Smooth muscle cell (in vitro differentiated cells): ENCODE data around the gene KRTAP8-1. TPM values are rescaled to one million over a fixed set of nuclear protein-coding genes. Genes with fewer than 3 reads are reported as not detected.

Experiments
- DNase-seq: peaks from one replicate; lab custom pipeline; 2025; ENCODE audit not compliant: unreplicated experiment; lab: John Stamatoyannopoulos, UW
- H2AFZ ChIP-seq: fragments of 200-600 bp; sonication (generic); 2 replicates; pipeline ENCODE4 v1.6.0; 2016; ENCODE audit warnings: antibody characterized with exemption, low read depth, mild to moderate bottlenecking
- H3F3A ChIP-seq: fragments of 200-600 bp; sonication (generic); 2 replicates; pipeline ENCODE4 v1.6.0; 2017; ENCODE audit warnings: antibody characterized with exemption, low read depth
- H3K27ac ChIP-seq: fragments of 200-600 bp; sonication (generic); 2 replicates; pipeline ENCODE4 v1.5.1; 2016; ENCODE audit warnings: low read depth, mild to moderate bottlenecking
- H3K27me3 ChIP-seq: fragments of 200-600 bp; sonication (generic); 2 replicates; pipeline ENCODE4 v1.6.1; 2016; ENCODE audit warnings: low read depth, mild to moderate bottlenecking
- H3K36me3 ChIP-seq: fragments of 200-600 bp; sonication (generic); 2 replicates; pipeline ENCODE4 v1.5.1; 2016; ENCODE audit warnings: low read depth
- H3K4me1 ChIP-seq: fragments of 200-600 bp; sonication (generic); 2 replicates; pipeline ENCODE4 v1.5.1; 2016; ENCODE audit warnings: low read depth
- H3K4me2 ChIP-seq: fragments of 200-600 bp; sonication (generic); 2 replicates; pipeline ENCODE4 v1.6.0; 2016; ENCODE audit warnings: mild to moderate bottlenecking
- H3K4me3 ChIP-seq: fragments of 200-600 bp; sonication (generic); 2 replicates; pipeline ENCODE4 v1.5.1; 2016; ENCODE audit warnings: mild to moderate bottlenecking
- H3K79me2 ChIP-seq: fragments of 200-600 bp; sonication (generic); 2 replicates; pipeline ENCODE4 v1.6.0; 2016; ENCODE audit warnings: low read depth, mild to moderate bottlenecking
- H3K9ac ChIP-seq: fragments of 200-600 bp; sonication (generic); 2 replicates; pipeline ENCODE4 v1.6.0; 2016; ENCODE audit warnings: low read depth
- H3K9me3 ChIP-seq: fragments of 200-600 bp; sonication (generic); replicated peaks from 2 replicates; pipeline ENCODE4 v1.5.1; 2016; ENCODE audit warnings: low read depth
- H4K20me1 ChIP-seq: fragments of 200-600 bp; sonication (generic); 2 replicates; pipeline ENCODE4 v1.6.0; 2016; ENCODE audit warnings: low read depth
- WGBS: methylation state at CpG from one replicate; pipeline ENCODE4 v1.1.7; 2016; ENCODE audit warnings: low lambda C conversion rate; 5-methylcytosine and 5-hydroxymethylcytosine counted together
- polyA plus RNA-seq: library from polyadenylated mRNA; unstranded; fragments of >200 nt; fragmentation: Nextera tagmentation; extraction: Ambion mirVana; gene quantifications from 2 replicates; pipeline ENCODE4 v1.2.1, GENCODE V29; 2016
- total RNA-seq: library from RNA; depleted of rRNA; stranded (reverse); fragments of >200 nt; gene quantifications from 2 replicates; pipeline ENCODE4 v1.2.3, GENCODE V29; 2014
- TF ChIP-seq, protein P1 (sequence below): fragments of 200-600 bp; sonication (generic); IDR thresholded peaks from 2 replicates; pipeline ENCODE4 v1.5.1; 2017; ENCODE audit warnings: borderline replicate concordance, mild to moderate bottlenecking, antibody characterized with exemption; ENCODE audit not compliant: insufficient read depth, poor library complexity, severe bottlenecking

Gene KRTAP8-1
- total and polyA plus RNA-seq, 2 experiments from 2014 or later: not detected

DNA sequence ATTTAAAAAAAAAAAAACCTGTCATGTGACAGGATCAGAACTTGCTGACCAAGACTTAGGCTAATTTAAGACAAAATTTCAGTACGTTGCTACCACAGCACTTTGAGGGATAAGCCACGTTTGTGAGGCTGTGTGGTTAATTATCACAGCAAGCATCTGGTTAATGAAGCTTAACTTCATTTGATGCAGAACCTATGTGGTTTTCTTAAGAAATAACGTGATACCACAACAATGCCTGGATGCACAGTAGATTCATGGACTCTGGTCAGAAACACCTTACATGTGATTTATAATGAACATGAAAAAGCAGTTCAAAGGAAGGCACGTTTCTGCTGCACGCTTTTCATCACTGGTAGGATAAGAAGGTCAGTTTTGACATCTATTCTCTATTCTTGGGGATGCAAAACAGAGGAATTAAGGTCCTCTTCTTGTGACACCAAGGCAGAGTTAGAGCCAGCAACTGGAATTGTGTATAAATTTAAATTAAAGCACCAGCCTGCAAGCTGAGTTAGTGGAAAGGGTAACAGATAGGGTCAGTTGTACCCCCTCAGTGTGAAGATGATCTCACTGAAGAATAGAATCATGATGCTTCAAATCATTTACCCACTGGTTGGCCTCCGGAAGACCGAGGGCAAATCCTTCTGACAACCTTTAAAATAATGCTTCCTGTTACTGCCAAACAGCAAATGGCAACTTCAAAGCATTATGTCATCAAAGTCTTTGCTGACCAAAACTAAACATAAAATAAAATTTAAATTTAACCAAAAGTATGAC, 6.0 kb upstream of the KRTAP8-1 start:
- Histone ChIP-seq H2AFZ (no peak overlapping the region), H3K9me3 (no peaks in the 10 kb centered on the region), H3K27me3 (no peaks in the 10 kb centered on the region), H3K4me1 (no peaks in the 10 kb centered on the region), H3K4me2 (no peak overlapping the region), H3K4me3 (no peak overlapping the region), H3K27ac (no peak overlapping the region), H3K9ac (no peak overlapping the region), H3F3A (no peaks in the 10 kb centered on the region), H4K20me1 (no peaks in the 10 kb centered on the region), H3K36me3 (no peaks in the 10 kb centered on the region), H3K79me2 (no peaks in the 10 kb centered on the region)
- no peak for DNase-seq
- TF ChIP-seq, protein P1, sequence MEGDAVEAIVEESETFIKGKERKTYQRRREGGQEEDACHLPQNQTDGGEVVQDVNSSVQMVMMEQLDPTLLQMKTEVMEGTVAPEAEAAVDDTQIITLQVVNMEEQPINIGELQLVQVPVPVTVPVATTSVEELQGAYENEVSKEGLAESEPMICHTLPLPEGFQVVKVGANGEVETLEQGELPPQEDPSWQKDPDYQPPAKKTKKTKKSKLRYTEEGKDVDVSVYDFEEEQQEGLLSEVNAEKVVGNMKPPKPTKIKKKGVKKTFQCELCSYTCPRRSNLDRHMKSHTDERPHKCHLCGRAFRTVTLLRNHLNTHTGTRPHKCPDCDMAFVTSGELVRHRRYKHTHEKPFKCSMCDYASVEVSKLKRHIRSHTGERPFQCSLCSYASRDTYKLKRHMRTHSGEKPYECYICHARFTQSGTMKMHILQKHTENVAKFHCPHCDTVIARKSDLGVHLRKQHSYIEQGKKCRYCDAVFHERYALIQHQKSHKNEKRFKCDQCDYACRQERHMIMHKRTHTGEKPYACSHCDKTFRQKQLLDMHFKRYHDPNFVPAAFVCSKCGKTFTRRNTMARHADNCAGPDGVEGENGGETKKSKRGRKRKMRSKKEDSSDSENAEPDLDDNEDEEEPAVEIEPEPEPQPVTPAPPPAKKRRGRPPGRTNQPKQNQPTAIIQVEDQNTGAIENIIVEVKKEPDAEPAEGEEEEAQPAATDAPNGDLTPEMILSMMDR: no peak
- WGBS: 71% methylated on average over 7 of the region's 7 CpGs

DNA sequence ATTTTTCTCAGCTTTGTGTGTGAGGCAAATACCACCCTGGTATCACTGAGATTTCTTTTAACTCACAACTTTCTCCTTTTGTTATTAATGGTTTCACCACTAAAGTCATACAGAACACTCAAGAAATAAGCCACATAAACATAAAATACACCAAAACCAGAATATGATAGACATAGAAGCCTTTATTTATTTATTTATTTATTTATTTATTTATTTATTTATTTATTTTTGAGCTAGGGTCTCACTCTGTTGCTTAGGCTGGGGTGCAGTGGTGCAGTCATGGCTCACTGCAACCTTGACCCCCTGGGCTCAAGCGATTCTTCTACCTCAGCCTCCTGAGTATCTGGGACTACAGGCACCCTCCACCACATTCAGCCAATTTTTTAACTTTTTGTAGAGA, 12.5 kb downstream of the KRTAP8-1 start:
- Histone ChIP-seq H3K4me1 (no peaks in the 10 kb centered on the region), H3K27me3 (no peaks in the 10 kb centered on the region), H3K4me3 (no peak overlapping the region), H3K79me2 (no peaks in the 10 kb centered on the region), H2AFZ (no peak overlapping the region), H3K4me2 (no peak overlapping the region), H3K36me3 (no peaks in the 10 kb centered on the region), H3K9me3 (no peaks in the 10 kb centered on the region), H4K20me1 (no peaks in the 10 kb centered on the region), H3K27ac (no peak overlapping the region), H3K9ac (no peak overlapping the region), H3F3A (no peaks in the 10 kb centered on the region)
- 56% methylated on average over 1 of the region's 1 CpG for WGBS
- TF ChIP-seq, protein P1: no peak
- DNase-seq: no peak

DNA sequence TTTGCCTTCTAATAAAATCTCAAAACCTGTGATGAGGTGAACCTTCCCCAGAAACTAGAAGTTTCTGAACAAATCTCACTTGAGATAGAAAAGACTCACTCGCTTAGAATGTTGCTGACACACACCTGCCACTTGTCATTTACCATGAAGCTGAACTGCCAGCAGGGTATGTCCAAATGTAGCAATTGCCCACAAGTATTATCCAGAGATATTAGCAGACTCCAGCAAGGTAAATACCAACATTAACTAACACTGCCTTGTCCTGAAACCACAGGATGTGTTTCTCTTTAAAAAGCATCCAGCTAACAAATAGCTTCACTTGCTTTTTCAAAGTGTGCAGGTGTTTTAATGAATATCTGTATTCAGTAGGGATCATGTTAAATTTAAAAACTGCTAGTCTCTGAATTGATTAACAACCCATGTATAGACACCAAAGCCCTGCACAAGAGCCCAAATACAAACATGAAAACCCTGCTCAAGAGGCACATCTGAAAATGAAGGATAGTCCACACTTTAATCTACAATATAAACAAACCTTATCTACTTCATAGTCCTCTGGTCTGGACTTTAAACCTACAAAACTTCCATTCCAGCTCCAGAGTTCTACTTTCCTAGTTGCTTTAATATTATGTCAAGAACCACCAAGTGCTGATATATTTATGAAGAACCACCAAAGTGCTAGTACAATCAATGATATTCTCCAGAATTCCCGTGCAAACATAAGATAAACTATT, 19.3 kb downstream of the KRTAP8-1 start:
- Histone ChIP-seq H3K4me2 (no peak overlapping the region), H3K9ac (no peak overlapping the region), H3K27ac (no peak overlapping the region), H3K79me2 (no peaks in the 10 kb centered on the region), H3K27me3 (peaks cover 9% of the 10 kb centered on the region), H3K36me3 (no peaks in the 10 kb centered on the region), H3F3A (no peaks in the 10 kb centered on the region), H3K9me3 (no peaks in the 10 kb centered on the region), H4K20me1 (no peaks in the 10 kb centered on the region), H2AFZ (no peak overlapping the region), H3K4me1 (no peaks in the 10 kb centered on the region), H3K4me3 (no peak overlapping the region)
- TF ChIP-seq, protein P1: no peak
- no peak for DNase-seq
- 69% methylated on average over 2 of the region's 2 CpGs for WGBS
